WI38 (cell line): Measurements from ENCODE around the gene C6orf89.

Experiments used
- H3K4me3 ChIP-seq: 2 replicates; pipeline ENCODE4 v1.5.1; 2011; ENCODE audit warnings: low read depth, mild to moderate bottlenecking, control low read depth, low read length
- CTCF ChIP-seq: IDR thresholded peaks from 2 replicates; pipeline ENCODE4 v1.5.1; 2012; ENCODE audit warnings: low read depth, mild to moderate bottlenecking, control low read depth, low read length

C6orf89 gene

GRCh38 chr6:36954262-36954931, 68.6 kb downstream of the C6orf89 start, which contains the start of gene PI16:
Gene PI16 (plus strand): TSS chr6:36954738. CDS start chr6:36954761, 23 bp downstream.
- no peak within 1 kb of the TSS for H3K4me3 ChIP-seq
- no peak for TF ChIP-seq CTCF

- no peak overlapping the region for H3K4me3 ChIP-seq
- TF ChIP-seq CTCF = no peak
Observed at GRCh38 chr6:36955136-36955535, 69.4 kb downstream of the C6orf89 start.

- no peak overlapping the region for H3K4me3 ChIP-seq
- TF ChIP-seq CTCF = no peak
Observed at GRCh38 chr6:36955671-36956445, 70.1 kb downstream of the C6orf89 start.

GRCh38 chr6:36956446-36956820, 70.7 kb downstream of the C6orf89 start:
- no peak for TF ChIP-seq CTCF
- no peak overlapping the region for H3K4me3 ChIP-seq

GRCh38 chr6:36957773-36958271, 72.1 kb downstream of the C6orf89 start:
- no peak for TF ChIP-seq CTCF
- no peak overlapping the region for H3K4me3 ChIP-seq

- TF ChIP-seq CTCF = no peak
- H3K4me3 ChIP-seq = no peak overlapping the region
Observed at GRCh38 chr6:36958775-36959554, 73.2 kb downstream of the C6orf89 start.
